Measurements from ENCODE around the gene AMDHD2.

AMDHD2 gene

DNA sequence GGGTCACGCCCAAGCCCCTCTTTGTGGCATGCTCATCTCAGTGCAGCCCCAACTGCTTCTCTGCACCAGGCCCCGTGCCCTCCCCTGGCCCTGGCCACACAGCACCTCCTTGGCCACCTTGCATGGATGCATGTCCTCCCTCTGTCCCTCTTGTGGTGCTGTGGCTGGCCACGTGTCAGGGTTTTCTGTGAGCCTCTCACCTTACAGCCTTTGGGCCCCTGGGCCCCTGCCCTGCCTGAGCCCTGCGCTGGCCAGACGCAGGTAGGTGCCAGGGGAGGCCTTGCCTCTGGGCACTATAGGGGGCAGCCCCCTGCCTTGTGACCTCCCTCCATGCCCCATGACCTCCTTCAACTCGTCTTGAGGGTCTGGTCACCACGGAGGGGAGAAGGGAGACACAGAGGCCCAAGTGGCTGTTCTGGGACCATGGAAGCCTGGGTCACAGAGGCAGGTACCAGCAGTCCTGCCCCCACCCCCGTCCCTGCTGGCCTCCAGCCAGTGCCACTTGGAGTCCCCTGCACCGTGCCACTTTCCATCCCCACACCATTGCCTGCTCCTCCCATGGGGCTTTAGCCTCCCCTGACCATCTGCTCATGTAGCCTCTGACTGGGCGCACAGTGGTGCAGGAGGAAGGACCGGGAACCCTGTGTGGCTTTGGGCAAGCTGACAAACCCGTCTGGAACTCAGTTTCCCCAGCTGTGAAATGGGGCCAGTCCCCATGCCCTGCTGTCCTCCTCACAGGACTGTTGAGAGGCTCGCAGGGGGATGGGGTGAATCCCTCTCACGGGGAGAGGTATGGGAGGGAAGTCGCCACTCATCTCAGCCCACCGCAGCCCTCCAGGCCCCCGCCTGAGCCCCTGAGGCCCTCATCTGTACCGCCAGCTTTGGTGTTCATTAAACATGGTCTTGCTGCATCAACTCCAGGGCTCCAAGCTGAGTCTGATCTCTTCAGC lies 17.9 kb upstream of the AMDHD2 start:
- Mint-ChIP-seq H3K4me3 (no peak overlapping the region), H3K9me3 (no peaks in the 10 kb centered on the region), H3K27ac (no peak overlapping the region), H3K27me3 (no peaks in the 10 kb centered on the region), H3K36me3 (peaks cover 4% of the 10 kb centered on the region), H3K4me1 (no peaks in the 10 kb centered on the region)

DNA sequence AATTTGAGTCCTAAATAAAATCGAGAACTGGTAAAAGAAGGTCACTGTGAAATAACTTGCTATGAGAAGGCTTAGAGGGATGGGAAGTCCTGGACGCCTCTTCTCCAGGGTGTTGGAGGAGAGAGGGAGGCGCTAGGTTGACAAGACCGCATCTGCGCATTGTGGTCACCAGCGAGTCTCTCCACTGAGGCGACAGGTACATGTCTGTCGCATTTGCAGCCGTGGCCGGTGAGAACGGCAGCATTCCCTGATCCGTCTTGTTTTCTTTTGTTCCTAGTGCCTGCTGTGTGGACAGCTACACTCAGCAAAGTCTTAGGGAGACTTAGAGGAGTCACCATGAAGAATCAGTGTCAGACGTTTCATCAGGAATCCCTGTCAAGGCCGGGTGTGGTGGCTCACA lies 14.5 kb upstream of the AMDHD2 start:
- Mint-ChIP-seq H3K27me3 (no peaks in the 10 kb centered on the region), H3K36me3 (no peaks in the 10 kb centered on the region), H3K27ac (no peak overlapping the region), H3K9me3 (no peaks in the 10 kb centered on the region), H3K4me3 (no peak overlapping the region), H3K4me1 (no peaks in the 10 kb centered on the region)

DNA sequence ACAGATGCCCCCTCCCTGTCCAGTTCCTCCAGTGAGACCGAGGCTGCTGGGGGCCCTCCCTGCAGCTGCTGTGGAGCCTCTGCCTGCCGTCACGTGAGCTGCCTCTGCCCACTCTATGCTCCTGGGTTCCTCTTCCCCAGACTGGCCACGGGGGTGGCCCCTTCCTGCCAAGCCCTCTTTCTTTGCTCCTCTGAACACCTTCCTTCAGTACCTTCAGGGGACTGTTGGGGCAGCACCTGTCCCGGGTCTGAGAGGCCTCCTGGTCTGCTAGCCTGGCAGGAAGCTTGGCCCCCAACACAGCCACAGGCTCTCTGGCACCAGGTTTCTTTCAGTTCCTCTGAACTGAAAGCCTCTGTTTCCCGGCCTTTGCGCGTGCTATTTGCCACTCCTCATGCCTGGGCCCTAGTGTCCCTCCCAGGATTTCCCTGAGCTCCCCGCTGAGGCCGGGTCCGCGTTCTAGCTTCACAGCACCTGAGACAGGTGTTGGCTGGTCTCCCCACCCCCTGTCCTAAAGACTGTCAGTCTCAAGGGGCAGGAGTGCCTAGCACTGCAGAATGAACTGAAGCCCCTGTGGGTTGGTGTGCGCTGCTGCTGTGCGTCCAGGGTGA lies 13.0 kb upstream of the AMDHD2 start:
- Mint-ChIP-seq H3K4me3 (no peak overlapping the region), H3K9me3 (no peaks in the 10 kb centered on the region), H3K27ac (no peak overlapping the region), H3K4me1 (peaks cover 1% of the 10 kb centered on the region), H3K27me3 (no peaks in the 10 kb centered on the region), H3K36me3 (no peaks in the 10 kb centered on the region)

DNA sequence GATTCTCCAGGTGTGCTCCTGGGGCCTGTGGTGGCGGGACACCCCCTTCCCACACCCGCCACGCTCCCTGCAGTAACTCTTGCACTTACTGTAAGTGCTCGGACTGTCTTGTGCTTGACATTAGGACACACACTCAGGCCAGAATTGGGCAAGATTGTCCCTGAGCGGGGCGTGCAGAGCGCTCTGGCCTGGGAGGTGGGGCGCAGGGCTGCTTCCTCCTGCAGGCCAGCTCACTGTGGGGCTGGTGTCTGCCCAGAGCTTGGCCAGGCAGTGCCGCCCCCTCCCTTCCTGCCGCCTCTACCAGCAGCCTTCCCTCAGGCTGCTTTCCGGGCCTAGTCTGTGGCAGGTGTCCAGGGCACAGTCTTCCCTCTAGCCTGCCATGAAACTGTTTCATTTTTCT lies 12.5 kb upstream of the AMDHD2 start:
- no peak overlapping the region for H3K27ac Mint-ChIP-seq
- H3K36me3 Mint-ChIP-seq, result no peaks in the 10 kb centered on the region
- peaks cover 6% of the 10 kb centered on the region for H3K4me1 Mint-ChIP-seq
- H3K9me3 Mint-ChIP-seq, result no peaks in the 10 kb centered on the region
- H3K27me3 Mint-ChIP-seq, result no peaks in the 10 kb centered on the region
- H3K4me3 Mint-ChIP-seq, result no peak overlapping the region

DNA sequence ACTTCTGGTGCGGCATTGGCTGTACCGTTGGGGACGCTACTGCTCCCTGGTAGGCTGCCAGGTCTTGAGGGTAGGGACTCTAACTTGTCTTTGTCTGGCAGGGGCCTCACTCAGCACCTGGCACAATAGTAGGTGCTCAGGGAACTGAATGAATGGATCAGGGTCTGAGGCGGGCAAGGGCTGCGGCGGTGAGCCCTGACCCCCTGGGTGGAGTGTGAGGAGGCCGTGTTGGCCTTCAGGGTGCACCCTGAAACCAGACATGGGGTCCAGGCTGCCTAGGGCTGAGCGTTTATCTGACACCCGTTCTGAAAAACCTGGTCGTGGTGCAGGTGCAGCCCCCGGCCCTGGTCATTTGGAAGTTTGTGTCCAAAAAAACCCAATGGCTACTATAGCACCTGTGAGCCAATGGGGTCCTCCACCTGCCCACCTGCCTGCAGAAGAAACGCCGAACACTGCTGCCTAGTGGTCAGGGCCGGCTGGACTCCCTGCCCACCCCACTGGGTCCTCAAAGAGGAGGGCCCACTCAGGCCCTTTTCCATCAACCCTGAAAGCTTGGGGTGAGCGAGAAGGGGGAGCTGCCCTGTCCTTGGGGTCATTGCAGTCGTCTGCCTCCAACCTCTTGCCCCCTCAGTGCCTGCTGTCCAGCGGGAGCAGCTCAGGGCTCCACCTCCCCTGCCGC lies 11.3 kb upstream of the AMDHD2 start:
- Mint-ChIP-seq H3K27ac (no peak overlapping the region), H3K27me3 (no peaks in the 10 kb centered on the region), H3K36me3 (no peaks in the 10 kb centered on the region), H3K4me3 (no peak overlapping the region), H3K9me3 (no peaks in the 10 kb centered on the region), H3K4me1 (peaks cover 13% of the 10 kb centered on the region)

DNA sequence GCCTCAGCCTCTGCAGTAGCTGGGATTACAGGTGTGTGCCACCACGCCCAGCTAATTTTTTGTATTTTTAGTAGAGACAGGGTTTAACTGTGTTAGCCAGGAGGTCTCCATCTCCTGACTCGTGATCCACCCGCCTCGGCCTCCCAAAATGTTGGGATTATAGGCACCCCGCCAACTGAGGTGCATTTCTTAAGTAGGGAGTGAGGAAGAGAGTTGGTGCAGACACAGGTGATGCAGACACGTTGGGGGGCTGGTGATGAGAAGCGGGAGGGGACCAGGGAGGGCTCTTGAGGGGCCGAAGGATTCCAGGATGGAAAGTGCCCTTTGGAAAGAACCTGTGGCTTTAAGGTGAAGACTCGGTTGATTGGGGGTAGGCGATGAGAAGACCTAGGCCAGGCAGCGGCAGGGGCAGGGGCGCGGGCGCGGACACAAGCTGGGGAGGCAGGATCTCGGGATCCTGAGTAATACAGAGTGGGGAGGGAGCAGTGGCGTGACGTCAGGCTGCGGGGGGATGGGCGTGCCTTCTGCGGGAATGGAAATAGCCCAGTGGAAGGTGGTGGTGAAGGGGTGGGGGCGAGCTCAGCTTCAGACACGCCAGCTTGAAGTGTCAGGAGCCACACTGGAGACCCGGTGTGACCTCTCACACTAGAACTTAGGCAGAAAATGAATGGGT lies 8.9 kb upstream of the AMDHD2 start:
- Mint-ChIP-seq H3K36me3 (no peaks in the 10 kb centered on the region), H3K4me1 (peaks cover 25% of the 10 kb centered on the region), H3K27me3 (no peaks in the 10 kb centered on the region), H3K9me3 (no peaks in the 10 kb centered on the region), H3K27ac (no peak overlapping the region), H3K4me3 (no peak overlapping the region)

DNA sequence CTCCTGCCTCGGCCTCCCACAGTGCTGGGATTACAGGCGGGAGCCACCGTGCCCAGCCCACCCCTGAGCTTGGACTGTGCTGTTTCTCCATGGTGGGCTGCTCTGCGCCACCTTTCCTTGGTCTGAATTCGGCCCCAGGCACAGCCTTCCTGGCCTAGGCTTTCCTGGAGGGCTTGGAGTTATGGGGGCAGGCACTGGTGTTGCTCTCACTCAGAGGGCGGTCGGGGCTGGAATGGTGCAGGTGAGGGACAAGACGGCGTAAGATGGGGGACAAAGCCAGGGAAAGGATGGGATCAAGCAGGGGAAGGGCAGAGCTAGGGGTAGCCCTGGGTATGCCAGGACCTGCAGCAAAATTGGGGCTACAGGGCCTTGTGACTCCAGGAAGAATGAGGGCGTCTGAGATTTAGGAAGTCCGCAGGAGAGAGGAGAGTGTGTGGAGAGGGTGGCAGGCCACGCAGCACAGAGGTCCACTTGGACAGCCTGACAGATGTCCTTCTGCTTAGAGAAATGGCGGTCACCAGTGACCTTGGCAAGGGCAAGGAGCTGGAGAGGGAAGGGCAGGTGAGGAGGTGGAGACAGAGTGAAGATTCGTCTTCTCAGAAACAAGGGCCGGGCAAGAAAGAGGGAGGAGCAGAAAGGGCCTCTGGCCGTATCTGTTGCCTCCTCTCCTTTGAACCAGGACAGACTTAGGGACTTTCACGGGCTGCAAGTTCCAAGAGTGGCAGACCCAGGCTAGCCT lies 8.0 kb upstream of the AMDHD2 start:
- Mint-ChIP-seq H3K27ac (peak overlapping the region; percentile 63), H3K4me3 (peak overlapping the region; percentile 89), H3K9me3 (no peaks in the 10 kb centered on the region), H3K4me1 (peaks cover 34% of the 10 kb centered on the region), H3K27me3 (no peaks in the 10 kb centered on the region), H3K36me3 (no peaks in the 10 kb centered on the region)

DNA sequence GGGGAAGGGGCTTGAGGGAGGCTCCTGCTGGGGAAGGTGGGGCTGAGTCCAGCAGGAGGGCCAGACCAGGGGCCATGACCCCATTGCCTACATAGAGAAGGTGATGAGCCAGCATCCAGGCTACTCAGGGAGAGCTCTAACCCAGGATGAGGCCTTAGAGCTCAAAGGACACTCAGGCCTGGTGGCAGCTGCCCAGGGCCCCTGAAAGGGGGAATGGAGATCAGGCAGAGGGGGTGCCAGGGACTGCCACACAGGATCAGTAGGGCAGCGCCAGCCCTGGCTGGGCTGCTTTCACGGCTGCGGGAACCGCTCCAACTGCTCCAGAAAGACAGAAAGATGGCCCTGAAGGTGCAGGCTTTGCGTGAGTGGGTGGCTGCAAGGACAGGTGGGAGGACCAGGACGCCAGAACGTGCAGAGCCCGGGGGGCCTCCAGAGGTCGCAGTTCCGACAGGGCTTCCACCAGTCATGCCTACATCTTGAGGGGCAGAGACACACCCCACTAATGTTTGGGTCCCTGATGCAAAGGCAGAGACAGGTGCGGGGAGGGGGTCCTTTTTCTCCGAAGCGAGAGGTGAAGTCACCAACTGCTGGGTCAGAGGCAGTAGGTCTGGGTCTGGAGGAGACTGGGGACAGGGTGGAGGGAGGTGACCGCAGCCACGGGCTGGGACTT lies 7.3 kb upstream of the AMDHD2 start:
- H3K27me3 Mint-ChIP-seq, result no peaks in the 10 kb centered on the region
- peak overlapping the region; percentile 89 for H3K4me3 Mint-ChIP-seq
- peak overlapping the region; percentile 86 for H3K27ac Mint-ChIP-seq
- peaks cover 41% of the 10 kb centered on the region for H3K4me1 Mint-ChIP-seq
- H3K36me3 Mint-ChIP-seq, result no peaks in the 10 kb centered on the region
- no peaks in the 10 kb centered on the region for H3K9me3 Mint-ChIP-seq

DNA sequence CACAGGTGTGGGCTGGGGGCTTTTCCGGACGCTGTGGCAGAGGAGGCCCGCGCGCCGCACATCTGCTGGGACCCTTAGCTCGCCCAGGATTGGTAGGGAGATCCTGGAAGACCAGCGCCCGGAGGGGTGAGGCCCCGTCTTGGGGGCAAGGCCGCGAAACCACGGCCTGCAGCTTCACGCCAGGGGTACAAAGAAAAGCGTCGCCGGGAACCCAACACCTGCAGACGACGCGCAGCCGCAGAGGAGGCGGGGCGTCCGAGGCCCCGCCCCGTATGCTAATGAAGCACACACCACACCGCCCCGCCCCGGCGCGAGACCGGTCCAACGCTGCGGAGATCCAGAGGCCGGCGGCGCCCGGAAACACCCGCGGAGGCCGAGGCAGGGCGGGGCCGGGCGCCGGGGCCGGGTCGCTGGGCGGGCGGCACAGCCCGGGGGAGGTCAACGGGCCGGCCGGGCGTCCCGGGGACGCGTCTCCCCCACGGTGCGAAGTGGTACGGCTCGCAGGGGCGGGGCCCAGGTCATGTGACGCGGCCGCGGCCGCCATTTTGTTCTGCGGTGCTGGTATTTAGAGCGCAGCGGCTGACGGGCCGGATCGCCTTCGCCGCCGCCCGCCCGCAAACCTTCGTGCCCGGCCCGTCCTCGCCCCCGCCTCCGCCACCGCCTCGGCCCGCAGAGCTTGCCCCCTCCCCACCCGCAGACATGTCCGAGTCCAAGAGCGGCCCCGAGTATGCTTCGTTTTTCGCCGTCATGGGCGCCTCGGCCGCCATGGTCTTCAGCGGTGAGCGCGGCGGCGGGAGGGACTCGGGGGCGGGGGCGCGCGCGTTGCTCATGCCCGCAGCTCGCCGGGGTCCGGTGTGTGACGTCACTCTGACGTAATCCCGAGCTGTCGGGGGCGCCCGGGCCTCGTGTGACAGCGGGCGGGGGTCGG lies 6.5 kb upstream of the AMDHD2 start, which contains the start of gene ATP6V0C:
Gene ATP6V0C (plus strand): TSS at position 548 of the 928 bp plus-strand sequence. CDS start 152 bp downstream, at position 700.
- Mint-ChIP-seq H3K4me3 (peak within 1 kb of the TSS; percentile 91), H3K27ac (peak within 1 kb of the TSS; percentile 96), H3K36me3 (no peaks in the 10 kb centered on the region), H3K4me1 (peaks cover 48% of the 10 kb centered on the region), H3K27me3 (no peaks in the 10 kb centered on the region), H3K9me3 (no peaks in the 10 kb centered on the region)

DNA sequence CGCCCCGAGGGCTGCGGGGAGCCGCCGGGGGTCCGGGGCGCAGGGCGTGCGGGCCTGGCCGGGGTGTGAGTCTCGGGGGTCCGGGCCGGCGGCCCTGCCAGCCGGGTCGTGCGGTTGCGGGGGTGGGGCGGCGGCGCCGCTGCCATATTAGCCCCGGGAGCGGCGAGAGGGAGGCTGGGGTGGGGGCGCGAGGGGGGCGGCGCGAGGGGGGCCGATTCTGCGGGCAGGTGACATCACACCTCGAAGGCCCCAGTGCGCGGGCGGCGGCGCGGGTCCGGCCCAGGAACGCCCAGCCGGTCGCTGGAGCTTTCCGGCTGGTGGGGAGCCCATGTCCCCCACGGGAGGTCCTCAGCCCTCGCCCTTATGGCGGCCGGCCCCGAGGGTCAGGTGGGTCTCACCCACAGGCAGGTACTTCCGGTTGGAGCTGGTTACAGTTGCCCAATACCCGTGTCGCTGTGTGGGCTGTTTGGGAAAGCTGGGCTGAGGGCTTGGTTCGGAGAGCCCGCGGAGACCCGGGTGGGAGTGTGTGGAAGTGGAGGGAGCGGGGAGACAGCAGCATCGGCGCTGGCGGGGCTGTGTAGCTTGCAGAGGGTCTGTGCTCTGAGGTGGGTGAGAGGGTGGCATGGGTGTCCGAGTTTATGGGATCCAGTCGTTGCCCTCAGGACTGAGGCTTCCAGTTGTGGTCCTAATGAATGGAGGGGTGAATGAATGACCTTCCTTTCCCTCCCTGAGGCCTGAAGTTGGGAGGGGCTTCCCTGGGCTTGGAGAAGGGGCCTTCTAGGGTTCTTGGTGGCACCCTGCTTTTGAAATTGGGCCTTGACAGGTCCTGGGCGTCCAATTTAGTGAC lies 5.6 kb upstream of the AMDHD2 start:
- Mint-ChIP-seq H3K4me1 (peaks cover 54% of the 10 kb centered on the region), H3K27ac (peak overlapping the region; percentile 90), H3K27me3 (no peaks in the 10 kb centered on the region), H3K36me3 (no peaks in the 10 kb centered on the region), H3K4me3 (peak overlapping the region; percentile 91), H3K9me3 (no peaks in the 10 kb centered on the region)

DNA sequence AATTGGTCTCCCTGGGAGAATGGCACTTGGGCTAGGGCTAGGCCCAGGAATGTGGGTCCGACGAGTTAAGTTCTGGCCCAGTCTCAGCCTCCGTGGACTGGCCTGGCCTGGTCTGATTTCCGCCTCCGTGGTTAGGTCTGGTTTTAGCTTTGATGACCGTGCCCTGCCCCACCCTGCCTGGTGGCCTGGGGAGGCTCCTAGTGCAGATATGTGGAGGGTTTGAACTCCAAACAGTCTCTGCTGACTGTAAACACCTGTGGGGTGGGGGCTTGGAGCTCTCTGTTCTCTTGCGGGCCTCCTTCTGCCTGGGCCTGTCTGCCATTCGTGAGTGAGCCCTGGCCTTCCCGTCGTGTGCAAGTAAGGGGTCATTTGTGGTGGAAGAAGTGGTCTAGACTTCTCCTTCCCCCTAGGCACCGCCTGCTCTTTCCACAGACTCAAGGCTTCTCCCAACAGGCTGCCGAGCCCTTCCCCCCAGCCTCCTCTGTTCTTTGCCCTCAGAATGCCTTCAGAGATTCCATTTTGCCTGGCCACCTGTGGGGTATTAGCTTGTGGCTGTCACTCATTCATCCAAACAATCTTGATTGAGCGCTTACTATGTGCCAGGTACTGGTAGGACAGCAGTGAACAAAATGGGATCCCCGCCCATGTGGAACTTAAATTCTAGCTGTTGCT lies 4.9 kb upstream of the AMDHD2 start:
- Mint-ChIP-seq H3K27ac (peak overlapping the region; percentile 90), H3K4me1 (peaks cover 60% of the 10 kb centered on the region)

DNA sequence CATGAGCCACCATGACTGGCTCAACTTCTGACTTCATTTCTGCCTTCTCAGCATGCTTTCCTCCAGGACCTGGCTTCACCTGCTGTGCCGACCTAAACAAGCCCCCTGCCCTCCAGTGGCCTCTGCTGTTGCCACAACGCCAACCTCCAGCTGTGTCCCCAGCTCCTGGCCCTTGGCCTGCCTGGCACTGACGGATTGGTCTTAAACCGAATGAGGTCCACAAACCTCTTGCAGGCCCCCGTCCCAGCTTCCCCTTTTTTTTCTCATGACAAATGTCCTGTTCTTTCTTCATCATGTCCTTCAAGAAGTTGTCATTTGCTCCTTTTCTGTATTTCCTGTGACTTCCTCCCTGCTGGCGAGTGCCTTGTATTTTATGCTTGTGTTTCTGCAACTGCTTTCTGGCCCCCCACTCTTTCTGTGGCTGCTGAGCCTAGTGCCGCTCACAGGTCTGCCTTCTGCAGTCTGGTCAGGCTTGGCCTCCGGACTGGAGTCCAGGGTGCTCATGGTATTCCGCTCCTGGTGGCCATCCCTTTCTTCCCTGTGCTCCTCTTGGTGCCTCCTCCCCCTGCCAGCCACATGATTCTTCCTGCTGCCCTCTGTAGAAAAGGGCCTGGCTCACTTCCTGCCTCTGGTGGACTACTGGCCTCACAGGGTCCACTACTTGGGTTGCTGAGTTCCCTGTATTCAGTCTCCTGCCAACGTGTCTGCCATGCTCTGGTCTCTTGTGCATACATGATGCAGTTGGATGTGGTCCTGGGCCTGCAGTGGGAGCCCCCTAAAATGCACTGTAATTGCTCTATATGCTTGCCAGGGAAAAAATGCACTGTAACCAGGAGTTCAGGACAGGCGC lies 3.6 kb upstream of the AMDHD2 start:
- Mint-ChIP-seq H3K4me1 (peaks cover 66% of the 10 kb centered on the region), H3K27me3 (no peaks in the 10 kb centered on the region), H3K27ac (peak overlapping the region; percentile 90), H3K4me3 (peak overlapping the region; percentile 91), H3K9me3 (no peaks in the 10 kb centered on the region), H3K36me3 (peaks cover 2% of the 10 kb centered on the region)

More for the DNA sequence above, 4.9 kb upstream of the AMDHD2 start:
- Mint-ChIP-seq H3K9me3 (no peaks in the 10 kb centered on the region), H3K4me3 (peak overlapping the region; percentile 91), H3K36me3 (peaks cover 2% of the 10 kb centered on the region), H3K27me3 (no peaks in the 10 kb centered on the region)

Measured in activated naive CD4-positive, alpha-beta T cell treated with anti-CD3 and anti-CD28 coated beads, Interleukin-2, amount 50 U/mL, for 24 hours (primary cell).